ENCODE measurements around the gene PWWP2B.

DNA sequence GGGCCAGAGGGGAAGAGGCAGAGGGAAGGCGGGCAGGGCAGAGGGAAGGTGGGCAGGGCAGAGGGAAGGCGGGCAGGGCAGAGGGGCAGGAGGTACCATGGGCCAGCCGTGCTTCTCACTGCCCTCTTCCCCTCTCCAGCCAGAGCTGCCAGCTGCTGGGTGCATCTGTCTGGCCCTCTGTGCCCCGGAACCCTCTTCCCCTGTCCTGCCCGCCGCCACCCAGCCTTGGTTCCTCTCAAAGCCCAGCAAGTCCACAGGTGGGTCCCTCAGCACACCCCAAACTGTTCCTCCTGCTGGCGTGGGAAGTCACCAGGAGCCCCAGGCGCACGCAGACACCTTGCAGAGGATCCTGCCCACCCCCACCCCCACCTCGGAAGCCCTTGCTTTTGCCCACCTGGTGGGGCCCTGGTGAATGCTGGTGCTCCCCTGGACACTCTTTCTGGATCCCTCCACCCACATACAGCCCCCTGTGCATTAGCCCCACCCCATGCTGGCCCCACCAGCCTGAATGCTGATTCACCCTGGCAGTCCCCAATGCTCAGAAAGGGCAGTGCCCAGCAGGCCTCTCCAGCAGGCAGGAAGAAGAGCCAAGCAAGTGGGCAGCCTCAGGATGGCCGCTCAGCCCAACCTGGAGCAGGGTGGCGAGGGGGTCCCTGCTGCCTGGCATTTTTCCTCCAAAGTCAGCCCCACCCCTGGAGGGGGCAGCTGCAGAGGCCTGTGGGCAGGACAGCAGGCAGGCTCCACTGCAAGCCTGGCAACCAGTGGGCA lies 1.9 kb upstream of the PWWP2B start:
- TF ChIP-seq TARDBP (IDR thresholded peaks at IDR 0.05) = no peak
- no peak for TF ChIP-seq L3MBTL2 (conservative IDR thresholded peaks at IDR 0.05)
- no peak for TF ChIP-seq NFRKB (IDR thresholded peaks at IDR 0.05)
- no peak for TF ChIP-seq FOXK2 (IDR thresholded peaks at IDR 0.05)
- no peak for TF ChIP-seq FOXM1 (IDR thresholded peaks at IDR 0.05; ENCODE audit: borderline replicate concordance)

Measured in HEK293T (cell line).